GM12891 (cell line): Measurements from ENCODE around the gene ZEB2.

ENCODE experiments used
- POLR2A ChIP-seq: IDR thresholded peaks from 2 replicates; pipeline ENCODE4 v1.6.1; 2011; ENCODE audit warnings: low read depth, low read length, control low read depth
- POLR2AphosphoS5 ChIP-seq: IDR thresholded peaks from 2 replicates; pipeline ENCODE4 v1.6.1; 2011; ENCODE audit warnings: low read depth, low read length, control low read depth
- POU2F2 ChIP-seq: IDR thresholded peaks from 2 replicates; pipeline ENCODE4 v1.6.1; 2011; ENCODE audit warnings: low read depth, mild to moderate bottlenecking, control low read depth, low read length, moderate library complexity

DNA sequence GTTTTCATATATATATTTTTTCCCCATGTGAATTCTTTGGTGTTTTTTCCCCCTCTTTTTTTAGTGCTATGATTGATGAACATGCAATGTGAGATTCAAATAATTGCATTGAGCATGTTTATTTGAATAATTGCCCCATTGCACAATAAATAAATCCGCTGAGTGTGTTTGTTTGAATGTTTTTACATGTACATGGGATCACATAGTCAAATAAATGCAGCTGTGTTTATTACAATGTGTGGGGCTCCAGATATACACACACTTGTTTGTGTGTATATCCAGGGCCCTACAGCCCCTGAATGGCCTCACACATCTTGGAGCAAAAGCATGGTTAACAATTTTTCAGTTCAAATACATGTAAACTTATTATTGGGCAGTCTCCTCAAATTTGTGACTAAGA is 134.5 kb downstream of the ZEB2 start:
- TF ChIP-seq POLR2AphosphoS5 = no peak
- TF ChIP-seq POLR2A = no peak
- TF ChIP-seq POU2F2 = no peak
